IMR-90 (cell line): Measurements from ENCODE around the gene MYO1H. TPM values are rescaled to one million over a fixed set of nuclear protein-coding genes. Genes with fewer than 3 reads are reported as not detected.

Experiments used
- ATAC-seq: fragments of 200-7000 bp; cut with Tn5 transposase; 2 replicates; pipeline ENCODE4 v1.9.1; 2020; ENCODE audit warnings: low read depth, mild to moderate bottlenecking, moderate library complexity
- BruUV-seq: library from RNA; stranded (reverse); fragments of 400-500 nt; replicated peaks from 2 replicates; lab custom pipeline; 2021; lab: Mats Ljungman, UMichigan
- CTCF ChIA-PET: fragments of 300-600 bp; formaldehyde crosslinking; extraction: SDS; loops from one replicate; lab custom pipeline; 2021; ENCODE audit warnings: antibody characterized with exemption; lab: Yijun Ruan, JAX
- POLR2A ChIA-PET: fragments of 300-600 bp; sonication (Branson Sonifier 250); formaldehyde crosslinking; loops from one replicate; lab custom pipeline; 2022; ENCODE audit warnings: antibody characterized with exemption; ENCODE audit not compliant: unreplicated experiment; lab: Charles Lee
- DNase-seq: peaks from one replicate; pipeline ENCODE4 v3.0.0; 2013
- H2AFZ ChIP-seq: replicated peaks from 2 replicates; pipeline ENCODE3; 2013; ENCODE audit warnings: low read length, mild to moderate bottlenecking; ENCODE audit not compliant: poor library complexity
- H2AK5ac ChIP-seq: 2 replicates; pipeline ENCODE4 v1.6.1; 2013; ENCODE audit warnings: low read depth, low read length, inconsistent platforms
- H2AK9ac ChIP-seq: replicated peaks from 2 replicates; pipeline ENCODE3; 2013; ENCODE audit warnings: mild to moderate bottlenecking, low read depth, low read length, moderate library complexity; ENCODE audit not compliant: poor library complexity
- H2BK120ac ChIP-seq: 2 replicates; pipeline ENCODE4 v1.6.1; 2013; ENCODE audit warnings: low read depth, low read length, inconsistent platforms
- H2BK15ac ChIP-seq: 3 replicates; pipeline ENCODE4 v1.6.1; 2013; ENCODE audit warnings: low read depth, low read length, inconsistent platforms
- H2BK20ac ChIP-seq: 2 replicates; pipeline ENCODE4 v1.6.1; 2013; ENCODE audit warnings: low read depth, mild to moderate bottlenecking, inconsistent platforms, low read length, moderate library complexity
- H2BK5ac ChIP-seq: 2 replicates; pipeline ENCODE4 v1.6.1; 2013; ENCODE audit warnings: mild to moderate bottlenecking, low read depth, low read length, inconsistent platforms; ENCODE audit not compliant: poor library complexity, severe bottlenecking
- H3K14ac ChIP-seq: replicated peaks from 2 replicates; pipeline ENCODE4 v1.6.1; 2013; ENCODE audit warnings: low read depth, low read length, inconsistent platforms
- H3K18ac ChIP-seq: 2 replicates; pipeline ENCODE4 v1.6.1; 2013; ENCODE audit warnings: low read depth, low read length, control low read depth
- H3K23ac ChIP-seq: 2 replicates; pipeline ENCODE4 v1.6.1; 2013; ENCODE audit warnings: low read depth, low read length, inconsistent platforms
- H3K27ac ChIP-seq: 2 replicates; pipeline ENCODE4 v1.5.1; 2013; ENCODE audit warnings: mild to moderate bottlenecking, control low read depth, low read length; ENCODE audit not compliant: insufficient read depth
- H3K27me3 ChIP-seq: 2 replicates; pipeline ENCODE4 v1.6.1; 2013; ENCODE audit warnings: low read length; ENCODE audit not compliant: control insufficient read depth, insufficient read depth
- H3K36me3 ChIP-seq: 2 replicates; pipeline ENCODE4 v1.6.1; 2013; ENCODE audit warnings: low read length, mixed read lengths; ENCODE audit not compliant: control insufficient read depth, insufficient read depth
- H3K4ac ChIP-seq: 2 replicates; pipeline ENCODE4 v1.6.1; 2013; ENCODE audit warnings: low read depth, low read length, inconsistent platforms
- H3K4me1 ChIP-seq: 2 replicates; pipeline ENCODE4 v1.6.1; 2013; ENCODE audit warnings: low read length, mixed read lengths; ENCODE audit not compliant: control insufficient read depth, insufficient read depth
- H3K4me2 ChIP-seq: 2 replicates; pipeline ENCODE4 v1.6.1; 2013; ENCODE audit warnings: low read depth, mild to moderate bottlenecking, control low read depth, low read length, moderate library complexity
- H3K4me3 ChIP-seq: 2 replicates; pipeline ENCODE4 v1.5.1; 2013; ENCODE audit warnings: low read depth, mild to moderate bottlenecking, control low read depth, low read length, moderate library complexity; ENCODE audit not compliant: insufficient read depth
- H3K56ac ChIP-seq: 2 replicates; pipeline ENCODE4 v1.6.1; 2013; ENCODE audit warnings: low read length, inconsistent platforms; ENCODE audit not compliant: insufficient read depth; ENCODE audit errors: extremely low read depth
- H3K79me1 ChIP-seq, 2 experiments: 2 replicates each; pipeline ENCODE4 v1.6.1; 2013; ENCODE audit warnings: low read length in 2 of 2, inconsistent platforms in 1 of 2, low read depth in 1 of 2
- H3K9ac ChIP-seq: 2 replicates; pipeline ENCODE4 v1.6.1; 2013; ENCODE audit warnings: low read depth, low read length, control low read depth
- H3K9me1 ChIP-seq: 2 replicates; pipeline ENCODE4 v1.6.1; 2013; ENCODE audit warnings: low read length, inconsistent platforms; ENCODE audit not compliant: insufficient read depth
- H3K9me3 ChIP-seq: 2 replicates; pipeline ENCODE4 v1.6.1; 2013; ENCODE audit warnings: low read length; ENCODE audit not compliant: control insufficient read depth, insufficient read depth
- H4K20me1 ChIP-seq: 2 replicates; pipeline ENCODE4 v1.6.1; 2013; ENCODE audit warnings: low read length, inconsistent platforms; ENCODE audit not compliant: insufficient read depth
- H4K5ac ChIP-seq: 2 replicates; pipeline ENCODE4 v1.6.1; 2013; ENCODE audit warnings: mild to moderate bottlenecking, low read depth, low read length, control low read depth
- H4K8ac ChIP-seq, 2 experiments: 2 replicates each; pipeline ENCODE4 v1.6.1; 2013; ENCODE audit warnings: low read depth in 2 of 2, low read length in 2 of 2, control low read depth in 1 of 2, inconsistent platforms in 1 of 2
- H4K91ac ChIP-seq: 2 replicates; pipeline ENCODE4 v1.6.1; 2013; ENCODE audit warnings: low read depth, low read length, inconsistent platforms; ENCODE audit not compliant: insufficient read depth
- CEBPB ChIP-seq: IDR thresholded peaks from 2 replicates; pipeline ENCODE4 v1.6.1; 2012; ENCODE audit warnings: low read depth, low read length, improper control_type of control experiment
- MAFK ChIP-seq: IDR thresholded peaks from 2 replicates; pipeline ENCODE4 v1.6.1; 2012; ENCODE audit warnings: low read depth, low read length, improper control_type of control experiment
- WGBS, 2 experiments: methylation state at CpG; one replicate each; pipeline versions ENCODE4 v1.1.5 to v1.1.7; 2013; ENCODE audit warnings: missing lambda C conversion rate in 2 of 2; ENCODE audit not compliant: insufficient read length in 1 of 2; ENCODE audit errors: extremely low coverage in 2 of 2; 5-methylcytosine and 5-hydroxymethylcytosine counted together
- dilution Hi-C: fragments of 300-500 bp; cut with HindIII; formaldehyde crosslinking; loops from one replicate; pipeline ENCODE4 v1.14.3; 2018; ENCODE audit warnings: low sequenced_read_pairs; ENCODE audit not compliant: unreplicated experiment
- in situ Hi-C: fragments of 300-500 bp; cut with MboI; formaldehyde crosslinking; loops from 3 replicates; pipeline ENCODE4 v1.14.3; 2019; ENCODE audit warnings: low sequenced_read_pairs, inconsistent platforms, mixed read lengths
- intact Hi-C: fragments of 100-400 bp; cut with micrococcal nuclease; formaldehyde crosslinking; loops from 2 replicates; pipeline ENCODE4 v1.10.0; 2022
- polyA plus RNA-seq, 3 experiments: library from polyadenylated mRNA; depleted of rRNA; stranded (reverse); fragments of >200 nt; gene quantifications; 2 replicates each; pipeline ENCODE4 v1.2.3, GENCODE V29; 2012; ENCODE audit warnings: low replicate concordance in 1 of 3
- total RNA-seq: library from RNA; depleted of rRNA; stranded (reverse); fragments of >200 nt; gene quantifications from 2 replicates; pipeline ENCODE4 v1.2.3, GENCODE V29; 2012

Gene MYO1H
- total and polyA plus RNA-seq, 2 of the 4 experiments (the other 2 are of a cell fraction) = not detected

DNA sequence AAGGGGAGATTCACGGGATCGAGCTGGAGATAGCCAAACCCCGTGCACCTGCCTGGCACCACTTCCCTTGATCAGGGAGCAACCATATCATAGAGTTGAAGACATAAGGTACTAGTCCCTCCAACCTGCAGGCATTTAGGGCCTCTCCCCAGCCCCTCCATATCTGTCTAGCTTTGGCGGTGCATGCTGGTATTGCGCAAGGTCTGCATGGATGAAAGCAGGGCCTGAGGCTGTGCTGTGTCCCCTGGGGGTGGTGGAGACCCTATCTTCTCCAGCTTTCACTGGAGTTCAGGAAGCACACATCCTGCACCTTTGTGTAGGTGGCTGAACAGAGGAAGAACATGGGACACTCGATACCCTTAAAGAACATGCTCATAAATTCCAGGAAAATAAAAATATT, 82.5 kb downstream of the MYO1H start:
- POLR2A ChIA-PET = no interaction called here
- WGBS, 2 experiments = no CpG with 5 or more reads among the region's 6 CpGs

More for the DNA sequence above, 82.5 kb downstream of the MYO1H start:
- Histone ChIP-seq H2BK5ac (no peak overlapping the region), H2AK5ac (no peak overlapping the region), H2BK15ac (no peak overlapping the region), H2BK120ac (no peak overlapping the region), H2BK20ac (no peak overlapping the region), H3K14ac (no peak overlapping the region), H3K27ac (no peak overlapping the region), H3K56ac (no peak overlapping the region), H3K23ac (no peak overlapping the region), H3K18ac (no peak overlapping the region), H3K36me3 (no peaks in the 10 kb centered on the region), H3K9ac (no peak overlapping the region), H2AK9ac (peak overlapping the region; percentile 78), H3K4me1 (no peaks in the 10 kb centered on the region), H3K9me3 (no peaks in the 10 kb centered on the region), H3K4ac (no peak overlapping the region), H3K4me3 (no peak overlapping the region), H3K79me1 (no peaks in the 10 kb centered on the region), H4K91ac (no peak overlapping the region), H3K4me2 (no peak overlapping the region), H2AFZ (no peak overlapping the region), H3K27me3 (peaks cover 7% of the 10 kb centered on the region; the same call in 1 of the 2 replicates), H4K5ac (no peak overlapping the region), H4K20me1 (no peaks in the 10 kb centered on the region), H3K9me1 (no peaks in the 10 kb centered on the region), H4K8ac (no peak overlapping the region)
- CTCF ChIA-PET = no interaction called here
- in situ Hi-C loops = loop anchor here (5.0 kb wide), 1 partner anchor 47 kb away; the partner anchor contains the start of genes KCTD10 and UBE3B
- no TSS peak for BruUV-seq
- TF ChIP-seq MAFK (no peak), CEBPB (peak; percentile 87)
- no peak for DNase-seq
- intact Hi-C loops = no loop called here
- dilution Hi-C loops = no loop called here
- ATAC-seq = no peak
